HuH-7 (cell line): ENCODE results near the gene SCN4B.

Source experiments
- DNase-seq: peaks from one replicate; pipeline ENCODE4 v3.0.0; 2011; ENCODE audit warnings: low spot score

SCN4B gene

DNA sequence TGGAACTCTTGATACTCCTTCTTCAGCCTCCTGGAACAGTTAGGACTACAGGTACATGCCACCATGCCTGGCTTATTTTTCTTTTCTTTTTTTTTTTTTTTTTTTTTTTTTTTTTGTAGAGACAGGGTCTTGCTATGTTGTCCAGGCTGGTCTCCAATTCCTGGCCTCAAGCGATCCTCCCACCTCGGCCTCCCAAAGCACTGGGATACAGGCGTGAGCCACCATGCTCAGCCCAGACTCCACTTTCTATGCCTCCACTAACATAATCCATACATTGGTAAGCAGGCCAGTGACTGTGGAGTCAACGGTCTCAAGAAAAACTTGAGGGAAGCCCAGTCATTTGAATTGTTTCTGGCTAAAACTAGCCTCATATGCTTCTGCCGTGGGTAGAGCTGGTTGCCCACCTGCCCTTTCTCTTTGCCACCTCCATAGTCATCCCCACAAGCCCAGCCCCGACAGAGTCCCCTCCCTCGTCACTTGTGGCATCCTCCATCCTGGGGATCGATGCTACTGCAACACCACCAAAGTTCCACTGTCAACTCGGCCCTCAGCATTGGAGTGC lies 21.5 kb upstream of the SCN4B start:
- DNase-seq = no peak

DNA sequence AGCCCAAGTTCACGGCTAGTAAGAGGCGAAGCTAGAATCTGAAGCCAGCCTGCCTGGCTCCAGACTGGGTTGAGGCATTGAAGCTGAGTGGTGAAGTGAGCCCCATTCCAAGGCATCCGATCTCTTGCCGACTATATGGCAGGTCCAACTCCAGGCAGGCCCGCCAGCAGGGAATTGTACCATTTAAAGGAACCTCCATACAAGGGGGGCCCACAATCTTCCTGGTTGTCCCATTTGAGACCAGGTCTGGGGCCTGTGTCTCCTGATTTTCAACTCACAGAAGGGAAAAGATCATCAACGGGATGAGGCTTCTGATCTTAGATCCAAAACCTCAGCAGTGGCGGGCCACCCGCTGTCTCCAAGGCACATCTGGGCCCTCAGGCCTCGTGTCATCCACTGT lies 19.7 kb upstream of the SCN4B start:
- DNase-seq = no peak

DNA sequence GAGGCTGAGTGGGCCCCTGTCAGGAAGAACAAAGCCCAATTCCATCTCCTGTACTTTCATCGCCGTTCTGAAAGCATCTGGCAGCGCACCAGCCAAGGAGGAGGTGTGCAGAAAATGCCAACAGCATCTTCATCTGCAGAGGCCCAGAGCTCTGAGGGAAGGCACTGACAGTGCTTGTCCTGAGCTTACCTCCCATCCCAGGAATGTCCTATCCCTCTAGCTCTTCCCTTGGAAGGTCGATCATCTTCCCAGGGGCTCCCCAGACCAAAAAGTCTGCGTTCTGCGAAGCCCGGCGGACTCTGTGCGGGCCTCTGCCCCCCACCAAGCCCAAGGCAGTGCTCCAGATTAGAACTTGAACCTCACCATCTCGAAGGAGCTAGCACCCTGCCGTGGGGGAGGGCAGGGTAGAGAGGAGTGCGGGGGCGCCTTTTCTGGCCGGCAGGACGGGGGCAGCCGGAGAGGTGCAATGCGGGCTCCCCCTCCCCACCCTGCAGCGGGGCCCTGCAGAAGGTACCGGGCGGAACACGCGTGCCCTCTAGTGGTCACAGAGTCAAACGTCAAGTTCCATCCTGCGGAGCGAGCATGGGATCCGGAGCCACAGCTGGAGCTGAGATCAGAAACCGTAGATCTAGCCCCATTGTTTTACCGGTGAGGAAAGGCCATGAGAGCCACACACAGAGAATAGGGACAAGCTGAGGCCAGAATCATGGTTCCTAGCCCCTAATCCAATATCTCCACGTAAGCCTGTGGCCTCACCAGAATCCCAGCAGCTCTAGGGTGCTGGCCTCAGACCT lies 18.8 kb upstream of the SCN4B start:
- peak; percentile 90 for DNase-seq

DNA sequence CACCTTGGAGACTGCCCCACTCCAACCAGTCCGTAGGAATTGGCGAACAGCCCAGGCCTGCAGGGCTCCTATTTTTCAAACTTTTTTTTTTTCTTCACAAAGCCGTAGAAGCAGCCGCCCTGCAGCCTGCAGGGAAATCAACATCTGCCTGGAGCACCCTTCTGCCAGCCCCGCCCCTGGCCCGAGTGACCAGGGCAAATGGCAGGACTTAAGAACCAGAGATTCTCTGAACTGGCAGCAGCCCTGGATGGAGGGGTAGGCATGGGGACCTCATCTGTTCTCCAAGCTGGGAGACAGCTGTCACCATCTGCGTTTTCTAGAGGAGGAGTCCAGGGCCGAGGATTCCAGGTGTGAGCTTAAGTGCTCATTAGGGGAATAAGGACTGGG lies 18.3 kb upstream of the SCN4B start:
- no peak for DNase-seq

DNA sequence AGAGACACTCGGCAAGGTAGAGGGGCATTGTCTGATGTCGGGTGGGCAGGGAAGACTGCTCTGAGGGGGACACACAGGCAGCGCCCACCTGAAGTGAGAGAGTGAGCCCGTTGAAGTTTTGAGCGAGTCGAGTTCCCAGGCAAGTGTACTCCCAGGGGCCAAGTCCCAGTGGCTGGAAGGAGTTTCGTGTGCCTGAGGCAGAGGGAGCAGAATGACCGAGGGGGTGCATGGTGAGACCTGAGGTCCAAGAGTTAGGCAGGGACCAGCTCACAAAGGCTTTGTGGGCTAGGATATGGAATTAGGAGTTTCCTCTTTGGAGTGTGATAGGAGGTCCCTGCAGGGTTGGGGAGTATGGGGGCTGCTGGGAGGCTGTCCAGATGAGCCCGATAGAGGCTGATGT lies 17.6 kb upstream of the SCN4B start:
- no peak for DNase-seq

GRCh38 chr11:118169300-118170140 lies 16.9 kb upstream of the SCN4B start:
- no peak for DNase-seq

DNA sequence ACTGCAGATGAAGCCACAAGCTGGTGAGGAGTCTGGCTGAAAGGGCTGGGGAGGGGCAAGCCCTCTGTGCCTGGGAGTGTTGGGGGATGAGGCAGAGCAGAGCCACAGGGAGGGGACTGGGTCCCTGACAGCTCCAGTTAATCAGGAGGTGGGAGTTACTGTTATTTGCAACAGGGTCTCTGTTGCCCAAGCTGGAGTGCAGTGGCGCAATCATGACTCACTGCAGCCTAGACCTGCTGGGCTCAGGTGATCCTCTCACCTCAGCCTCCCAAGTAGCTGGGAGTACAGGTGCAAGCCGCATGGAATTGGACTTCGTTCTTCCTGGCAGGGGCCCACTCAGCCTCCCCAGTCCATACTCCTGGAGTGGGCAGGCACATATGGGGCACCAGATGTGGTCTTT lies 16.1 kb upstream of the SCN4B start:
- DNase-seq = no peak

DNA sequence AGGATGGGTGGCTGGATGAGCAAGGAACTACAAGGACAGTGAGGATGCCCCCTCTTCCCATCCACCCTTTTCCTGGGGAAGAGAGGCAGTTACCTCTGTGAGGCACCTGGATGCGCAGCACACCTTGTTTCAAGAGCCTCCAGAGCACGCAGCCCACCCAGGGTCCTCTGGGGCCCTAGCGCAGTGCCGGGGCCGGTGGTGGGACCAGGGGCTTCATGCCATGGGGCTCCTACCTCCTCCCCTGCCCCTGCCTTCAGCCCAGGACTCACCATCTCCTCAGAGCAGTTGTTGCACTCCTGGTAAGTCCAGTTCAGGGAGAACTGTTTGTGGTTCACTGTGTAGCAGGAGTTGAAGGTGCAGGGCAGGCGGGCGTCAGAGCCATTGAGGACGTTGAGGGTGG lies 15.7 kb upstream of the SCN4B start:
- no peak for DNase-seq

- DNase-seq = no peak
These were observed 15.3 kb upstream of the SCN4B start for GRCh38 chr11:118167906-118168305.

DNA sequence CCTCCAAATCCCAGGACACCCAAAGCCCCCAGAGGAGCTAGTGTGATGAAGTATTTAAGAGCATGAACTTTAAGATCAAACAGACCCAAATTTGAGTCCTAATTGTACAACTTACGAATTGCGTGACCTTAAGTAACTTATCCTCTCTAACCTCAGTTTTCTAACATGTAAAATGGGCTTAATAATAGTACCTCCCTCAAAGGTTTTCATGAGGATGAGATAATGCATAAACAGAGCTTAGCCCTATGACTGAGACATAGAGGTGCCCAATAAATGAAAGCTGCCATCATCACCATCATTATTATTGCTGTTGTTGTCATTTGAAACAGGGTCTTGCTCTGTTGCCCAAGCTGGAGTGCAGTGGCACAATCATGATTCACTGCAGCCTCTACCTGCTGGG lies 14.6 kb upstream of the SCN4B start:
- DNase-seq = no peak

DNA sequence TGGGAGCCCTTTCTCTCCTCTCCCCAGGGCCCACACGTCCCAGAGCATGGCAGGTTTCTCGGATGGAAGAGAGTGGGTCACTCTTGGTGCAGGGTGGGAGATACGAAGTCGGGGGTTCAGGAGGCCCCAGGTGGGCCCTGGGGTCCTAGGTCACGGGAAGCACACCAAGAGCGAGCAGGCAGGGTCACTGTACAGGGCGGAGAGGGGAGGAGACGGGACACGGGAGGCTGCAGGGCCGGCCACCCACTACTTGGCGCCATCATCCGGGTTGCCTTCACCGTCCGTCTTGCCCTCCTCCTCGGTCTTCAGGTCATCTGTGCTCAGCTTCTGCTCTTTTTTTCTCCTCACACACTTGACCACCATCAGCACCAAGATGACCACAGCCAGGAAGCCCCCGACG lies 14.0 kb upstream of the SCN4B start:
- no peak for DNase-seq

DNA sequence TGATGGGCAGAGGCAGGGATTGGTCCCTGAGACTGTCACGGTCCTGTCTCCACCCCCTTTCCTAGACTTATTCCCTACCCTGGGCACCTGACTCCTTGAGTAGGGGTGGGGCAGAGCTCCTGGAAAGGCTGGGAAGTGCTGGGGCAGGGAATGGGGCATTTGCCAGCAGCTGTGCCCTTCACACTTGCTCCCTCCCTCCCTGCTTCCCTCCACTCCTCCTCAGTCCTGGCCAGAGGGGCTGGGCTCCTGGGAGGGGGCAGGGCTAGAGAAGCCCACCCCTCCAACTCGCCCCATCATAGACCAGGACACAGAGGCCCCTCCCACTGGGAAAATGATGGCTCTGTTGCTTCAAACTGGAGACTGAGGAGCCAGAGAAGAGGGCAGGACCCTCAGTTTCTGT lies 12.3 kb upstream of the SCN4B start:
- no peak for DNase-seq

DNA sequence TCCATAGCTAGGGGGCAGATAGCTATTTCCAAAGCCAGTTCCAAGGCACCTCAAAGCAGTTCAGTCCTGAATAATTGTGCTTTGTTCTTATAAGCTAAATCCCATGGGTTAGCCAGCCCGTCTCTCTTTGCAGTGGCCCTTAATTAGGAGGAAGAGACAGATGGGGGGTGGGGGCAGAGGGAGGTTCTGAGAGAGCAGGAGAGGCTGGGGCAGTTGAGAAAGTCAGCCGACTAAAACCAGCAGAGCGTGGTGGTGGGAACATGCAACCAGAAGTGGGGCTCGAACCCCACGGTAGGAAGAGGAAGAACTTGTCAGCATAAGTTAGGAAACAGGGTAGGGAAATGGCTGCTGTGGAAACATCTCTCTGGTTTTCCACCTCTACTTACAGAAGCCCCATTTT lies 10.9 kb upstream of the SCN4B start:
- no peak for DNase-seq

- no peak for DNase-seq
These were observed 10.2 kb upstream of the SCN4B start for GRCh38 chr11:118162846-118163245.

GRCh38 chr11:118161786-118162185 lies 9.2 kb upstream of the SCN4B start:
- no peak for DNase-seq

DNA sequence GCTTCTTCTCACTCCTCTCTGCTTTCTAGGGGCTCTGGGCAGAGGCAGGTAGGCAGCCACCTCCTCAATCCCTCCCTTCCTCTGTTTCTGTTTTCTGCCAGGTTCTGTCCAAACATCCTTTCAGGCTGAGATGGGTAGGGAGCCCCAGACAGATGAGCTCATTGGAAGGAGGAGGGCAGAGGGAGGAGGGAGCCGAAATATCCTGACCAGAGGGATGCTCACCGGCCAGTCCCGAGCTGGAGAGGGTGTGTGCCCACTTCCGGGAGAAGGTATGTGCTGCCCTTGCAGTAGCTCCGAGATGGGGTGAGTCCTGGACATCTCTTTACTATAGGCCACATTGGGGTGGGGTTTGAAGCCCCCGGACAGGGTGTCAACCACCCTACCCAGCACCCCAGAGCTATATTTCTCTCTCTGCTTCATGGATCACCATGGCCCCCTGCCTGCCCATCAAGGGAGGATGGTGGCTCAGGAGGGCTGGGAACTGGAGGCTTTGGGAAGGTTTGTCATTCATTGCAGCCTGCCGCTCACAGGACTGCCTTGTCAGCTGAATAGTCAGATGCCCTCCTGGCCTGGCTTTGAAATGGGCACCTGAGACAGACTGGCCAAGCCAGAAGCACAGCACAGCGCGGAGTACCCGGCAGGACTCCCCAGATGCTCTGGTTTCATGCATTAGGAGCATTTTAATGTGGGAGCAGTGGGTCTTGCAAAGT lies 4.7 kb upstream of the SCN4B start:
- no peak for DNase-seq

- DNase-seq = peak; percentile 70
These were observed 4.0 kb upstream of the SCN4B start for GRCh38 chr11:118156531-118157185.

DNA sequence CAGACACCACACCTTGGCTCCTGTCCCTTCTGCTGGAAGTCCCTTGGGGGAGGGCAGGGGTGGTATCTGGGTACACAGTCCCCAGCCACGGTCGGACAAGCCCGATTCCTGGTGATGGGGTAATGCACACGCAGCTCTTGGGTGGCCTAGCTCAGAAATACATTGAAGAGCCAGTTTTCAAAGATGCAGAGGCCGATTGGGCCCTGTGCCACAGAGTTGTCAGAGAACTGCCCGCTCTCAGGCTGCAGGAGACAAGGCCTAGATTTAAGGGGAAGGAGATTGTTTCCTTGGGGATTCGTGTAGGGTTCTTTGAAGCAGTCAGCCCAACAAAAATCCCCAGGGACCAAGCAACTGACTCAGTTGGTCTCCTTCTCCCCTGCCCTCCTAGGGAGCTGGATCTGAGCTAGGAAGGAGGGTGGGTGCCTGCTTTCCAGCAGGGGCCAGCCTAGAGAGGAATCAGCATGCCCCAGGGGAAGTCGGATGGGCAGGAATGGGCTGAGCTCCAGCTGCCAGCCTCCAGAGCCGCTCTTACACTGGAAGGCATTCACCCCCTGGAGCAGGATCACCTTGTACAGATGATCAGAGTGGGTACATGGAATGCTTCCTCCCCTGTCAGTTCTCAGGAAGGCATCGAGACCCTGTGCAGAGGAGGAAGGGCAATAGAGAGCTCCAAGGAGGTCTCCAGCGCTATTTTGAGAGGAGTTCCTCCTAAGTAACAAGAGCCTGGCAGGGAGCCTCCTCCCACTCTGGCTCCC lies 3.3 kb upstream of the SCN4B start:
- no peak for DNase-seq

DNA sequence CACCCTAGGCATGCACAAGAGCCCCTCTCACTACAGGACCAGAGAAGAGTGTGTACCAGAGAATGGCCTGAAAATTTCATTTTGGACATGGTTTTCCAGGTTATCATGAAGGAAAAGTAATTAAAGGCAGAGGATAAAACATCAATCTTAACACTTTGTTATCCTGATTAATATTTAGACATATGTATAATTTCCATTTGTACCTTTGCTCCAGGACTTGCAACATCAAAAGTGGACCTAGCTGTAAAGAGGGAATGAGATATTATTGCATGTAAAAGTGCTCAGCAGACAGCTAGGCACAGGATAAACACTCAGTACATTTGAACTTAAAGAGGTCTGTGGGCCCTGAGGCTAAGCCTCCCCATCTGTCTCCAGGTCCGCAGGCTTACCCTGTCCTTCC lies 2.0 kb upstream of the SCN4B start:
- no peak for DNase-seq

GRCh38 chr11:118153976-118154375 lies 1.4 kb upstream of the SCN4B start:
- DNase-seq = no peak

DNA sequence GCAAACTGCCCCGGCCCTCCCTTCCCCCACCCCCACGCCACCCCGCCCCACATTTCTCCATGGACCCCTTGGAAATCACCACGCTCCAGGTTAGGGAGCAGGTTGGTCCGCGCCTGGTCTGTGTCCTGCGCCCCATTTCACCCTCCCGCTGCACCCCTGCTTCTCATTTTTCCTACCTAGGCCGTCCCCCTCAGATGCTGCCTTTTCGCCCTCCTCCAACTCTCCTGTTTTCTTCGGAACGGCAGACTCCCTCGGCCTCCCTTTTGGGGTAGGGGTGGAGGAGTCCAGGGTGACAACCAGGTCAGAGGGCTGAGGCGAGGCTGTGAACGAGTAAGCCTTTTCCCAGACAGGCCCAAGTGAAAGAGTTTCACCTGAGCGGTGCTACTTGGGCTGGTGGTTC lies 893 bp upstream of the SCN4B start:
- no peak for DNase-seq
